Neural cell (in vitro differentiated cells): ENCODE data around the gene EVX1. TPM values are rescaled to one million over a fixed set of nuclear protein-coding genes. Genes with fewer than 3 reads are reported as not detected.

Experiments
- H2AFZ ChIP-seq: fragments of 200-600, 300-800 bp; sonication (generic), shearing (Covaris generic); 2 replicates; pipeline ENCODE4 v1.6.0; 2014; ENCODE audit warnings: low read depth, mild to moderate bottlenecking, antibody characterized with exemption, low read length, moderate library complexity
- H3F3A ChIP-seq: fragments of 200-600 bp; shearing (Covaris generic); 2 replicates; pipeline ENCODE4 v1.6.1; 2016; ENCODE audit warnings: mild to moderate bottlenecking, moderate library complexity, mixed read lengths, antibody characterized with exemption, low read length; ENCODE audit not compliant: insufficient read depth, poor library complexity, severe bottlenecking
- H3K27ac ChIP-seq: fragments of 200-600, 300-800 bp; sonication (generic), shearing (Covaris generic); 2 replicates; pipeline ENCODE4 v1.5.1; 2014; ENCODE audit warnings: mild to moderate bottlenecking, low read length, moderate library complexity
- H3K27me3 ChIP-seq: fragments of 300-800, 200-600 bp; sonication (generic), shearing (Covaris generic); 2 replicates; pipeline ENCODE4 v1.6.0; 2014; ENCODE audit warnings: mild to moderate bottlenecking, low read depth, low read length, moderate library complexity; ENCODE audit not compliant: insufficient read depth
- H3K36me3 ChIP-seq: fragments of 300-800, 200-600 bp; sonication (generic), shearing (Covaris generic); 2 replicates; pipeline ENCODE4 v1.5.1; 2014; ENCODE audit warnings: mild to moderate bottlenecking, antibody characterized with exemption, low read length, moderate library complexity; ENCODE audit not compliant: insufficient read depth
- H3K4me2 ChIP-seq: fragments of 300-800, 200-600 bp; sonication (generic), shearing (Covaris generic); 2 replicates; pipeline ENCODE4 v1.6.0; 2014; ENCODE audit warnings: mild to moderate bottlenecking, low read length
- H3K4me3 ChIP-seq: fragments of 300-800, 200-600 bp; sonication (generic), shearing (Covaris generic); 2 replicates; pipeline ENCODE4 v1.5.1; 2014; ENCODE audit warnings: mild to moderate bottlenecking, low read length, moderate library complexity
- H3K79me2 ChIP-seq: fragments of 200-600 bp; shearing (Covaris generic); replicated peaks from 2 replicates; pipeline ENCODE4 v1.6.0; 2014; ENCODE audit warnings: mild to moderate bottlenecking, low read length, moderate library complexity; ENCODE audit not compliant: insufficient read depth
- H3K9ac ChIP-seq: fragments of 300-800, 200-600 bp; sonication (generic), shearing (Covaris generic); 2 replicates; pipeline ENCODE4 v1.6.1; 2016; ENCODE audit warnings: mild to moderate bottlenecking, low read length, mixed read lengths
- H3K9me2 ChIP-seq: fragments of 200-600 bp; shearing (Covaris generic); 2 replicates; pipeline ENCODE4 v1.6.1; 2016; ENCODE audit warnings: mild to moderate bottlenecking, low read length, mixed read lengths; ENCODE audit not compliant: insufficient read depth
- H3K9me3 ChIP-seq: fragments of 200-600, 300-800 bp; sonication (generic), shearing (Covaris generic); 2 replicates; pipeline ENCODE4 v1.6.1; 2016; ENCODE audit warnings: mild to moderate bottlenecking, mixed run types, low read length, moderate library complexity, mixed read lengths
- H4K20me1 ChIP-seq: fragments of 200-600 bp; shearing (Covaris generic); 2 replicates; pipeline ENCODE4 v1.6.1; 2016; ENCODE audit warnings: mild to moderate bottlenecking, mixed run types; ENCODE audit not compliant: insufficient read depth
- CTCF ChIP-seq: fragments of 450-650 bp; IDR thresholded peaks from 2 replicates; pipeline ENCODE4 v1.5.1; 2014; ENCODE audit warnings: antibody characterized with exemption, mild to moderate bottlenecking, moderate library complexity; ENCODE audit not compliant: poor library complexity, severe bottlenecking
- EP300 ChIP-seq: fragments of 450-650 bp; conservative IDR thresholded peaks from 2 replicates; pipeline ENCODE4 v1.6.1; 2014; ENCODE audit warnings: antibody characterized with exemption, mild to moderate bottlenecking, moderate library complexity; ENCODE audit not compliant: poor library complexity, severe bottlenecking
- EZH2 ChIP-seq: fragments of 200-600, 300-800 bp; shearing (Covaris generic), sonication (generic); IDR thresholded peaks from 2 replicates; pipeline ENCODE4 v1.6.1; 2014; ENCODE audit warnings: antibody characterized with exemption, low read length, borderline replicate concordance, mild to moderate bottlenecking; ENCODE audit not compliant: insufficient read depth, poor library complexity, severe bottlenecking
- MXI1 ChIP-seq: fragments of 450-650 bp; conservative IDR thresholded peaks from 2 replicates; pipeline ENCODE4 v1.6.1; 2014; ENCODE audit warnings: antibody characterized with exemption, mild to moderate bottlenecking; ENCODE audit not compliant: poor library complexity, severe bottlenecking
- POLR2AphosphoS5 ChIP-seq: IDR thresholded peaks from 2 replicates; pipeline ENCODE4 v1.6.1; 2012
- RAD21 ChIP-seq: fragments of 450-650 bp; conservative IDR thresholded peaks from 2 replicates; pipeline ENCODE4 v1.6.1; 2014; ENCODE audit warnings: antibody characterized with exemption, mild to moderate bottlenecking, moderate library complexity
- REST ChIP-seq: IDR thresholded peaks from 2 replicates; pipeline ENCODE4 v1.6.1; 2012; ENCODE audit warnings: borderline replicate concordance
- SMC3 ChIP-seq: fragments of 450-650 bp; conservative IDR thresholded peaks from 2 replicates; pipeline ENCODE4 v1.6.1; 2014; ENCODE audit warnings: antibody characterized with exemption, mild to moderate bottlenecking, moderate library complexity; ENCODE audit not compliant: poor library complexity
- TAF1 ChIP-seq: IDR thresholded peaks from 2 replicates; pipeline ENCODE4 v1.6.1; 2012; ENCODE audit warnings: low read depth
- polyA plus RNA-seq: library from polyadenylated mRNA; depleted of rRNA; stranded (reverse); fragments of >200 nt; gene quantifications from 2 replicates; pipeline ENCODE4 v1.2.3, GENCODE V29; 2014

Gene EVX1
- polyA plus RNA-seq, 1 donor from 2014 or later, result not detected

- no peak overlapping the region for H3K4me3 ChIP-seq
- H3K36me3 ChIP-seq, result no peaks in the 10 kb centered on the region
- no peak overlapping the region for H3K27ac ChIP-seq
- H3K4me2 ChIP-seq, result no peak overlapping the region
- H3K27me3 ChIP-seq, result peaks cover 93% of the 10 kb centered on the region
- H2AFZ ChIP-seq, result no peak overlapping the region
- H3K9ac ChIP-seq, result no peak overlapping the region
- H3K9me2 ChIP-seq, result no peaks in the 10 kb centered on the region
- no peaks in the 10 kb centered on the region for H3K79me2 ChIP-seq
- H3F3A ChIP-seq, result no peaks in the 10 kb centered on the region
- H4K20me1 ChIP-seq, result no peaks in the 10 kb centered on the region
- TF ChIP-seq MXI1 (no peak), EP300 (no peak), RAD21 (peak; percentile 94), CTCF (peak; percentile 94), REST (no peak), EZH2 (no peak), TAF1 (no peak), SMC3 (peak; percentile 96), POLR2AphosphoS5 (no peak)
- H3K9me3 ChIP-seq, result no peaks in the 10 kb centered on the region
Measured at GRCh38 chr7:27196287-27196767, 46.3 kb upstream of the EVX1 start.

- Histone ChIP-seq H2AFZ (no peak overlapping the region), H3K4me2 (no peak overlapping the region), H4K20me1 (no peaks in the 10 kb centered on the region), H3K36me3 (no peaks in the 10 kb centered on the region), H3K27ac (no peak overlapping the region), H3K9me3 (no peaks in the 10 kb centered on the region), H3K4me3 (no peak overlapping the region), H3K9me2 (no peaks in the 10 kb centered on the region), H3K79me2 (no peaks in the 10 kb centered on the region), H3K27me3 (peaks cover 93% of the 10 kb centered on the region), H3K9ac (no peak overlapping the region), H3F3A (no peaks in the 10 kb centered on the region)
- no peak for TF ChIP-seq EZH2
- no peak for TF ChIP-seq REST
- TF ChIP-seq POLR2AphosphoS5, result peak; percentile 9
- no peak for TF ChIP-seq MXI1
- TF ChIP-seq SMC3, result no peak
- TF ChIP-seq EP300, result no peak
- no peak for TF ChIP-seq CTCF
Measured at GRCh38 chr7:27197137-27198042, 45.2 kb upstream of the EVX1 start.
